OCI-LY1 (cell line): Measurements from ENCODE around the gene ZNF148.

ENCODE experiments used
- H2AFZ ChIP-seq: fragments of 200-600 bp; sonication (generic), shearing (Covaris generic); 2 replicates; pipeline ENCODE4 v1.6.0; 2014; ENCODE audit warnings: antibody characterized with exemption, mild to moderate bottlenecking, low read length
- H3F3A ChIP-seq: fragments of 200-600 bp; sonication (generic), shearing (Covaris generic); 2 replicates; pipeline ENCODE4 v1.6.0; 2014; ENCODE audit warnings: mild to moderate bottlenecking, antibody characterized with exemption, low read length, moderate library complexity; ENCODE audit not compliant: insufficient read depth
- H3K27ac ChIP-seq: fragments of 200-600 bp; sonication (generic); 2 replicates; pipeline ENCODE4 v1.5.1; 2014; ENCODE audit warnings: low read length, mixed run types, mild to moderate bottlenecking, low read depth; ENCODE audit not compliant: poor library complexity, severe bottlenecking
- H3K27me3 ChIP-seq: fragments of 200-600 bp; sonication (generic); 2 replicates; pipeline ENCODE4 v1.6.0; 2014; ENCODE audit warnings: antibody characterized with exemption, mild to moderate bottlenecking, low read length, moderate library complexity; ENCODE audit not compliant: insufficient read depth
- H3K36me3 ChIP-seq: fragments of 200-600 bp; sonication (generic); 2 replicates; pipeline ENCODE4 v1.6.1; 2014; ENCODE audit warnings: mild to moderate bottlenecking, antibody characterized with exemption, low read length, moderate library complexity, mixed read lengths; ENCODE audit not compliant: insufficient read depth
- H3K4me1 ChIP-seq: fragments of 200-600 bp; sonication (generic); 2 replicates; pipeline ENCODE4 v1.5.1; 2014; ENCODE audit warnings: mild to moderate bottlenecking, low read length, moderate library complexity; ENCODE audit not compliant: insufficient read depth, severe bottlenecking
- H3K4me2 ChIP-seq: fragments of 200-600 bp; sonication (generic), shearing (Covaris generic); 2 replicates; pipeline ENCODE4 v1.6.1; 2014; ENCODE audit warnings: low read length
- H3K4me3 ChIP-seq: fragments of 200-600 bp; sonication (generic); 2 replicates; pipeline ENCODE4 v1.5.1; 2014; ENCODE audit warnings: low read length, low read depth, mild to moderate bottlenecking, mixed read lengths; ENCODE audit not compliant: poor library complexity, severe bottlenecking
- H3K79me2 ChIP-seq: fragments of 200-600 bp; shearing (Covaris generic); 2 replicates; pipeline ENCODE4 v1.6.1; 2016; ENCODE audit warnings: mixed run types, low read length, mixed read lengths; ENCODE audit not compliant: insufficient read depth
- H3K9ac ChIP-seq: fragments of 200-600 bp; sonication (generic), shearing (Covaris generic); 2 replicates; pipeline ENCODE4 v1.6.1; 2014; ENCODE audit warnings: mild to moderate bottlenecking, low read length, mixed read lengths
- H3K9me2 ChIP-seq: fragments of 200-600 bp; sonication (generic), shearing (Covaris generic); 2 replicates; pipeline ENCODE4 v1.6.1; 2014; ENCODE audit warnings: low read depth, mild to moderate bottlenecking, low read length, mixed read lengths
- H3K9me3 ChIP-seq: fragments of 200-600 bp; shearing (Covaris generic); 2 replicates; pipeline ENCODE4 v1.6.1; 2014; ENCODE audit warnings: low read length, mixed read lengths
- H4K20me1 ChIP-seq: fragments of 200-600 bp; sonication (generic), shearing (Covaris generic); 2 replicates; pipeline ENCODE4 v1.6.0; 2016; ENCODE audit warnings: mild to moderate bottlenecking, low read length; ENCODE audit not compliant: insufficient read depth
- EZH2 ChIP-seq: fragments of 200-600 bp; sonication (generic), shearing (Covaris generic); IDR thresholded peaks from 2 replicates; pipeline ENCODE4 v1.8.0; 2017; ENCODE audit warnings: borderline replicate concordance, mixed run types, mild to moderate bottlenecking, antibody characterized with exemption, low read length, moderate library complexity, mixed read lengths
- TF ChIP-seq, protein P1 (sequence below): fragments of 200-600 bp; sonication (generic), shearing (Covaris generic); IDR thresholded peaks from 2 replicates; pipeline ENCODE4 v1.5.1; 2017; ENCODE audit warnings: mild to moderate bottlenecking, antibody characterized with exemption, low read length, moderate library complexity, mixed read lengths

ZNF148 gene

GRCh38 chr3:125351814-125352456 is 23.2 kb downstream of the ZNF148 start:
- peaks cover 66% of the 10 kb centered on the region for H3K4me1 ChIP-seq
- peak overlapping the region; percentile 3 for H3K4me3 ChIP-seq
- no peaks in the 10 kb centered on the region for H4K20me1 ChIP-seq
- H2AFZ ChIP-seq = no peak overlapping the region
- TF ChIP-seq, protein P1, sequence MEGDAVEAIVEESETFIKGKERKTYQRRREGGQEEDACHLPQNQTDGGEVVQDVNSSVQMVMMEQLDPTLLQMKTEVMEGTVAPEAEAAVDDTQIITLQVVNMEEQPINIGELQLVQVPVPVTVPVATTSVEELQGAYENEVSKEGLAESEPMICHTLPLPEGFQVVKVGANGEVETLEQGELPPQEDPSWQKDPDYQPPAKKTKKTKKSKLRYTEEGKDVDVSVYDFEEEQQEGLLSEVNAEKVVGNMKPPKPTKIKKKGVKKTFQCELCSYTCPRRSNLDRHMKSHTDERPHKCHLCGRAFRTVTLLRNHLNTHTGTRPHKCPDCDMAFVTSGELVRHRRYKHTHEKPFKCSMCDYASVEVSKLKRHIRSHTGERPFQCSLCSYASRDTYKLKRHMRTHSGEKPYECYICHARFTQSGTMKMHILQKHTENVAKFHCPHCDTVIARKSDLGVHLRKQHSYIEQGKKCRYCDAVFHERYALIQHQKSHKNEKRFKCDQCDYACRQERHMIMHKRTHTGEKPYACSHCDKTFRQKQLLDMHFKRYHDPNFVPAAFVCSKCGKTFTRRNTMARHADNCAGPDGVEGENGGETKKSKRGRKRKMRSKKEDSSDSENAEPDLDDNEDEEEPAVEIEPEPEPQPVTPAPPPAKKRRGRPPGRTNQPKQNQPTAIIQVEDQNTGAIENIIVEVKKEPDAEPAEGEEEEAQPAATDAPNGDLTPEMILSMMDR = no peak
- no peak for TF ChIP-seq EZH2
- no peaks in the 10 kb centered on the region for H3K9me2 ChIP-seq
- H3K27ac ChIP-seq = peak overlapping the region; percentile 81
- H3K4me2 ChIP-seq = peak overlapping the region; percentile 40; the same call in 1 of the 2 replicates
- no peaks in the 10 kb centered on the region for H3K9me3 ChIP-seq
- H3K9ac ChIP-seq = no peak overlapping the region
- peaks cover 99% of the 10 kb centered on the region for H3K79me2 ChIP-seq
- H3K36me3 ChIP-seq = peaks cover 4% of the 10 kb centered on the region; the same call in 1 of the 2 replicates
- H3F3A ChIP-seq = no peaks in the 10 kb centered on the region
- H3K27me3 ChIP-seq = no peaks in the 10 kb centered on the region

GRCh38 chr3:125351152-125351551 is 24.0 kb downstream of the ZNF148 start:
- H3K27ac ChIP-seq = peak overlapping the region; percentile 81
- H3K9ac ChIP-seq = no peak overlapping the region; the same call in 1 of the 2 replicates
- H3K9me2 ChIP-seq = no peaks in the 10 kb centered on the region
- TF ChIP-seq EZH2 = no peak
- TF ChIP-seq, protein P1 = no peak
- H3K9me3 ChIP-seq = peaks cover 2% of the 10 kb centered on the region; the same call in 1 of the 2 replicates
- no peaks in the 10 kb centered on the region for H4K20me1 ChIP-seq
- H3K27me3 ChIP-seq = no peaks in the 10 kb centered on the region
- no peak overlapping the region for H2AFZ ChIP-seq
- H3F3A ChIP-seq = no peaks in the 10 kb centered on the region
- peaks cover 58% of the 10 kb centered on the region for H3K4me1 ChIP-seq
- H3K4me2 ChIP-seq = peak overlapping the region; percentile 40; the same call in 1 of the 2 replicates
- H3K4me3 ChIP-seq = no peak overlapping the region
- H3K36me3 ChIP-seq = peaks cover 4% of the 10 kb centered on the region; the same call in 1 of the 2 replicates
- H3K79me2 ChIP-seq = peaks cover 99% of the 10 kb centered on the region

DNA sequence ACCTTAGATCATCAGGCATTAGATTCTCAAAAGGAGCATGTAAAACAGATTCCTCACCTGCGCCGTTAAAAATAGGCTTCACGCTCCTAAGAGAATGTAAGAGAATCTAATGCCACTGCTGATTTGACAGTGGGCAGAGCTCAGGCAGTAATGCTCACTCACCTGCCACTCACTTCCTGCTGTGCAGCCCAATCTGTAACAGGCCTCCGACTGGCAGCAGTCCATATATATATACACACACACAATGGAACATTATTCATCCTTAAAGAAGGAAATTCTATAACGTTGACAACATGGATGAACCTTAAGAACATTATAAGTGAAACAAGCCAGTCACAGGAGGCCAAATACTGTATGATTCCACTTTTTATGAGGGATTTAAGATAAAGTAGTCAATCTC is 24.5 kb downstream of the ZNF148 start:
- peaks cover 52% of the 10 kb centered on the region for H3K4me1 ChIP-seq
- TF ChIP-seq EZH2 = no peak
- TF ChIP-seq, protein P1 = no peak
- no peak overlapping the region for H3K4me3 ChIP-seq
- no peaks in the 10 kb centered on the region for H3K9me2 ChIP-seq
- H3F3A ChIP-seq = no peaks in the 10 kb centered on the region
- H3K9ac ChIP-seq = peak overlapping the region; percentile 16; the same call in 1 of the 2 replicates
- peaks cover 99% of the 10 kb centered on the region for H3K79me2 ChIP-seq
- H3K36me3 ChIP-seq = peaks cover 4% of the 10 kb centered on the region; the same call in 1 of the 2 replicates
- peak overlapping the region; percentile 26; the same call in 1 of the 2 replicates for H3K4me2 ChIP-seq
- no peak overlapping the region for H2AFZ ChIP-seq
- H3K27ac ChIP-seq = peak overlapping the region; percentile 81
- H4K20me1 ChIP-seq = no peaks in the 10 kb centered on the region
- peaks cover 8% of the 10 kb centered on the region for H3K9me3 ChIP-seq
- H3K27me3 ChIP-seq = no peaks in the 10 kb centered on the region
